HepG2 (cell line): ENCODE measurements around the gene WNT5B. TPM values are rescaled to one million over a fixed set of nuclear protein-coding genes. Genes with fewer than 3 reads are reported as not detected.
A peak's percentile ranks its signal among the peaks of the same experiment; 100 is the strongest.

ENCODE experiments used
- BRD4 ChIP-seq: sonication (generic); formaldehyde crosslinking; IDR thresholded peaks from 2 replicates; pipeline ENCODE4 v1.4.0; 2020; ENCODE audit warnings: missing genetic modification reagents
- HINFP ChIP-seq: sonication (generic); formaldehyde crosslinking; IDR thresholded peaks from 2 replicates; pipeline ENCODE4 v1.4.0; 2020; ENCODE audit warnings: low read depth, mild to moderate bottlenecking, missing genetic modification reagents
- HNF1B ChIP-seq: sonication (generic); formaldehyde crosslinking; IDR thresholded peaks from 2 replicates; pipeline ENCODE4 v1.5.1; 2020; ENCODE audit warnings: mild to moderate bottlenecking, moderate library complexity, missing genetic modification reagents
- NR3C1 ChIP-seq: sonication (generic); formaldehyde crosslinking; IDR thresholded peaks from 2 replicates; pipeline ENCODE4 v1.4.0; 2020; ENCODE audit warnings: missing genetic modification reagents
- SIX1 ChIP-seq: sonication (generic); formaldehyde crosslinking; IDR thresholded peaks from 2 replicates; pipeline ENCODE4 v1.4.0; 2020; ENCODE audit warnings: missing genetic modification reagents, borderline replicate concordance
- SNAPC4 ChIP-seq: sonication (generic); formaldehyde crosslinking; IDR thresholded peaks from 2 replicates; pipeline ENCODE4 v1.4.0; 2020; ENCODE audit warnings: mild to moderate bottlenecking, missing genetic modification reagents
- TAF15 ChIP-seq: fragments of 200-400 bp; formaldehyde crosslinking; IDR thresholded peaks from one replicate; pipeline ENCODE4 v1.6.1; 2018; ENCODE audit warnings: mild to moderate bottlenecking, low read depth, low read length; ENCODE audit not compliant: poor library complexity, severe bottlenecking
- TEF ChIP-seq: sonication (generic); formaldehyde crosslinking; IDR thresholded peaks from 2 replicates; pipeline ENCODE4 v1.5.0; 2020; ENCODE audit warnings: missing genetic modification reagents
- ZFP82 ChIP-seq: sonication (generic); formaldehyde crosslinking; IDR thresholded peaks from 2 replicates; pipeline ENCODE4 v1.5.1; 2020; ENCODE audit warnings: mild to moderate bottlenecking, missing genetic modification reagents, borderline replicate concordance
- ZMYM3 ChIP-seq: sonication (generic); formaldehyde crosslinking; IDR thresholded peaks from 2 replicates; pipeline ENCODE4 v1.5.1; 2020; ENCODE audit warnings: mild to moderate bottlenecking, missing genetic modification reagents
- ZNF280B ChIP-seq: sonication (generic); formaldehyde crosslinking; IDR thresholded peaks from 2 replicates; pipeline ENCODE4 v1.5.0; 2020; ENCODE audit warnings: missing genetic modification reagents, mild to moderate bottlenecking, borderline replicate concordance
- ZNF335 ChIP-seq: sonication (generic); formaldehyde crosslinking; IDR thresholded peaks from 2 replicates; pipeline ENCODE4 v1.4.0; 2020; ENCODE audit warnings: missing genetic modification reagents
- ZNF343 ChIP-seq: sonication (generic); formaldehyde crosslinking; IDR thresholded peaks from 2 replicates; pipeline ENCODE4 v1.4.0; 2020; ENCODE audit warnings: mild to moderate bottlenecking, missing genetic modification reagents
- ZNF557 ChIP-seq: sonication (generic); formaldehyde crosslinking; IDR thresholded peaks from 2 replicates; pipeline ENCODE4 v1.4.0; 2020; ENCODE audit warnings: missing genetic modification reagents
- ZNF672 ChIP-seq: sonication (generic); formaldehyde crosslinking; IDR thresholded peaks from 2 replicates; pipeline ENCODE4 v1.8.1; 2022; ENCODE audit warnings: missing genetic modification reagents
- ZNF782 ChIP-seq: sonication (generic); formaldehyde crosslinking; IDR thresholded peaks from 2 replicates; pipeline ENCODE4 v1.4.0; 2020; ENCODE audit warnings: missing genetic modification reagents, mild to moderate bottlenecking, borderline replicate concordance
- ZNF790 ChIP-seq: sonication (generic); formaldehyde crosslinking; IDR thresholded peaks from 2 replicates; pipeline ENCODE4 v1.8.0; 2022; ENCODE audit warnings: missing genetic modification reagents, mild to moderate bottlenecking, borderline replicate concordance
- polyA plus RNA-seq, 8 experiments: library from polyadenylated mRNA; depleted of rRNA in 3 of 8; stranded (reverse) in 7 of 8; unstranded in 1 of 8; fragments of >200 nt; fragmentation: Illumina TruSeq in 4 of 8; extraction: Trizol in 4 of 8; gene quantifications; 2 replicates each; pipeline versions ENCODE4 v1.2.1 to v1.2.3, GENCODE V29; 2011 to 2016; ENCODE audit warnings: low read depth in 4 of 8, missing spikeins in 1 of 8, mixed read lengths in 1 of 8; ENCODE audit not compliant: insufficient read depth in 1 of 8
- total RNA-seq, 5 experiments: library from RNA; depleted of rRNA; stranded (reverse); fragments of >200 nt; fragmentation: Illumina TruSeq; extraction: Trizol; gene quantifications; 2 replicates each; pipeline ENCODE4 v1.2.3, GENCODE V29; 2016; ENCODE audit warnings: low read depth in 1 of 5

Gene WNT5B
- total and polyA plus RNA-seq, 2 of the 13 experiments (the other 11 are each of a cell fraction or from before 2014, with no cell fraction given): 0.04 TPM; not detected in 1

- TF ChIP-seq ZNF343 (CRISPR knock-in tag): no peak
- no peak for TF ChIP-seq SIX1 (CRISPR knock-in tag)
- TF ChIP-seq BRD4 (CRISPR knock-in tag): no peak
- TF ChIP-seq TEF: no peak
- TF ChIP-seq ZNF335 (CRISPR knock-in tag): no peak
- no peak for TF ChIP-seq ZMYM3 (CRISPR knock-in tag)
- peak; percentile 58; the same call in 1 of the 2 replicates for TF ChIP-seq HNF1B (CRISPR knock-in tag)
- TF ChIP-seq ZNF790 (CRISPR knock-in tag): no peak
- TF ChIP-seq ZFP82 (CRISPR knock-in tag): no peak
- TF ChIP-seq ZNF557 (CRISPR knock-in tag): no peak
- no peak for TF ChIP-seq ZNF782 (CRISPR knock-in tag)
- no peak for TF ChIP-seq TAF15
- no peak for TF ChIP-seq NR3C1 (CRISPR knock-in tag)
- TF ChIP-seq ZNF280B: no peak
- TF ChIP-seq SNAPC4 (CRISPR knock-in tag): no peak
- no peak for TF ChIP-seq ZNF672 (CRISPR knock-in tag)
- no peak for TF ChIP-seq HINFP (CRISPR knock-in tag)
These were observed 31.5 kb downstream of the WNT5B start (continued) for GRCh38 chr12:1660304-1661187.
